Adipocyte (in vitro differentiated cells): ENCODE measurements around the gene DYRK4.

Experiments
- DNase-seq: peaks from one replicate; pipeline ENCODE4 v3.0.0-alpha.2; 2015; ENCODE audit warnings: low read depth
- H3K27me3 ChIP-seq: replicated peaks from 2 replicates; pipeline ENCODE4 v1.7.0; 2013; ENCODE audit warnings: mild to moderate bottlenecking, low read length, moderate library complexity; ENCODE audit not compliant: control insufficient read depth, insufficient read depth
- H3K36me3 ChIP-seq: 2 replicates; pipeline ENCODE4 v1.7.0; 2013; ENCODE audit warnings: low read length, mild to moderate bottlenecking, moderate library complexity; ENCODE audit not compliant: control insufficient read depth, insufficient read depth, severe bottlenecking
- H3K4me1 ChIP-seq: 2 replicates; pipeline ENCODE4 v1.7.0; 2013; ENCODE audit warnings: mild to moderate bottlenecking, low read length, moderate library complexity; ENCODE audit not compliant: control insufficient read depth, insufficient read depth
- H3K4me3 ChIP-seq: 2 replicates; pipeline ENCODE4 v1.7.0; 2013; ENCODE audit warnings: mild to moderate bottlenecking, low read length, moderate library complexity
- H3K9ac ChIP-seq: 2 replicates; pipeline ENCODE4 v1.7.0; 2013; ENCODE audit warnings: mild to moderate bottlenecking, low read length, moderate library complexity
- H3K9me3 ChIP-seq: 2 replicates; pipeline ENCODE4 v1.7.0; 2013; ENCODE audit warnings: mild to moderate bottlenecking, low read length, moderate library complexity; ENCODE audit not compliant: control insufficient read depth

DYRK4 gene

GRCh38 chr12:4588916-4589315 is 26.9 kb downstream of the DYRK4 start:
- Histone ChIP-seq H3K9me3 (no peaks in the 10 kb centered on the region), H3K4me1 (peaks cover 5% of the 10 kb centered on the region), H3K4me3 (no peak overlapping the region), H3K36me3 (no peaks in the 10 kb centered on the region), H3K9ac (no peak overlapping the region), H3K27me3 (peaks cover 38% of the 10 kb centered on the region)
- DNase-seq, result no peak

- Histone ChIP-seq H3K9ac (no peak overlapping the region), H3K27me3 (peaks cover 35% of the 10 kb centered on the region), H3K9me3 (no peaks in the 10 kb centered on the region), H3K4me1 (peaks cover 5% of the 10 kb centered on the region), H3K36me3 (no peaks in the 10 kb centered on the region), H3K4me3 (no peak overlapping the region)
- peak; percentile 10 for DNase-seq
These were observed 27.9 kb downstream of the DYRK4 start for GRCh38 chr12:4589941-4590340.

- Histone ChIP-seq H3K36me3 (no peaks in the 10 kb centered on the region), H3K4me1 (peaks cover 5% of the 10 kb centered on the region), H3K27me3 (peaks cover 38% of the 10 kb centered on the region), H3K9ac (no peak overlapping the region), H3K4me3 (no peak overlapping the region), H3K9me3 (no peaks in the 10 kb centered on the region)
- DNase-seq, result no peak
These were observed 29.2 kb downstream of the DYRK4 start for GRCh38 chr12:4591180-4591687.

GRCh38 chr12:4595881-4596280 is 33.9 kb downstream of the DYRK4 start:
- Histone ChIP-seq H3K9ac (no peak overlapping the region), H3K4me1 (no peaks in the 10 kb centered on the region), H3K9me3 (no peaks in the 10 kb centered on the region), H3K4me3 (no peak overlapping the region), H3K27me3 (peaks cover 22% of the 10 kb centered on the region), H3K36me3 (no peaks in the 10 kb centered on the region)
- DNase-seq, result no peak

- H3K4me1 ChIP-seq, result peaks cover 4% of the 10 kb centered on the region
- H3K36me3 ChIP-seq, result no peaks in the 10 kb centered on the region
- H3K9me3 ChIP-seq, result no peaks in the 10 kb centered on the region
- DNase-seq, result no peak
- H3K4me3 ChIP-seq, result no peak overlapping the region
- no peak overlapping the region for H3K9ac ChIP-seq
- peaks cover 15% of the 10 kb centered on the region for H3K27me3 ChIP-seq
These were observed 41.4 kb downstream of the DYRK4 start for GRCh38 chr12:4603421-4603820.

- peaks cover 15% of the 10 kb centered on the region for H3K27me3 ChIP-seq
- no peak overlapping the region for H3K4me3 ChIP-seq
- peaks cover 4% of the 10 kb centered on the region for H3K4me1 ChIP-seq
- no peaks in the 10 kb centered on the region for H3K36me3 ChIP-seq
- H3K9ac ChIP-seq, result no peak overlapping the region
- no peak for DNase-seq
- no peaks in the 10 kb centered on the region for H3K9me3 ChIP-seq
These were observed 41.9 kb downstream of the DYRK4 start for GRCh38 chr12:4603946-4604345.

- DNase-seq, result peak; percentile 96
- H3K4me3 ChIP-seq, result peak overlapping the region; percentile 99
- peaks cover 4% of the 10 kb centered on the region for H3K4me1 ChIP-seq
- H3K9ac ChIP-seq, result peak overlapping the region; percentile 90
- H3K36me3 ChIP-seq, result no peaks in the 10 kb centered on the region
- peaks cover 15% of the 10 kb centered on the region for H3K27me3 ChIP-seq
- no peaks in the 10 kb centered on the region for H3K9me3 ChIP-seq
These were observed 42.7 kb downstream of the DYRK4 start for GRCh38 chr12:4604684-4605193.

- no peak for DNase-seq
- H3K36me3 ChIP-seq, result no peaks in the 10 kb centered on the region
- peaks cover 4% of the 10 kb centered on the region for H3K4me1 ChIP-seq
- no peak overlapping the region for H3K9ac ChIP-seq
- H3K4me3 ChIP-seq, result no peak overlapping the region
- no peaks in the 10 kb centered on the region for H3K9me3 ChIP-seq
- H3K27me3 ChIP-seq, result peaks cover 11% of the 10 kb centered on the region
These were observed 45.0 kb downstream of the DYRK4 start for GRCh38 chr12:4607056-4607455.

GRCh38 chr12:4609071-4609470 is 47.1 kb downstream of the DYRK4 start:
- Histone ChIP-seq H3K9me3 (no peaks in the 10 kb centered on the region), H3K4me1 (peaks cover 4% of the 10 kb centered on the region), H3K4me3 (no peak overlapping the region), H3K9ac (no peak overlapping the region), H3K27me3 (no peaks in the 10 kb centered on the region), H3K36me3 (peaks cover 16% of the 10 kb centered on the region)
- no peak for DNase-seq

- H3K4me1 ChIP-seq, result peaks cover 4% of the 10 kb centered on the region
- H3K9me3 ChIP-seq, result no peaks in the 10 kb centered on the region
- DNase-seq, result no peak
- H3K27me3 ChIP-seq, result no peaks in the 10 kb centered on the region
- H3K4me3 ChIP-seq, result no peak overlapping the region
- no peak overlapping the region for H3K9ac ChIP-seq
- H3K36me3 ChIP-seq, result peaks cover 17% of the 10 kb centered on the region
These were observed 48.5 kb downstream of the DYRK4 start for GRCh38 chr12:4610481-4610880.

GRCh38 chr12:4615667-4616066 is 53.7 kb downstream of the DYRK4 start:
- Histone ChIP-seq H3K27me3 (no peaks in the 10 kb centered on the region), H3K9ac (no peak overlapping the region), H3K9me3 (no peaks in the 10 kb centered on the region), H3K36me3 (peaks cover 17% of the 10 kb centered on the region), H3K4me3 (no peak overlapping the region), H3K4me1 (no peaks in the 10 kb centered on the region)
- DNase-seq, result no peak

- Histone ChIP-seq H3K27me3 (no peaks in the 10 kb centered on the region), H3K4me3 (no peak overlapping the region), H3K9ac (no peak overlapping the region), H3K36me3 (no peaks in the 10 kb centered on the region), H3K9me3 (no peaks in the 10 kb centered on the region), H3K4me1 (no peaks in the 10 kb centered on the region)
- DNase-seq, result no peak
These were observed 59.5 kb downstream of the DYRK4 start for GRCh38 chr12:4621511-4621910.
